COR-L47 (cell line): ENCODE measurements around the gene KLB.

Experiments used
- DNase-seq: peaks from one replicate; lab custom pipeline; 2025; lab: John Stamatoyannopoulos, UW

Gene KLB

DNA sequence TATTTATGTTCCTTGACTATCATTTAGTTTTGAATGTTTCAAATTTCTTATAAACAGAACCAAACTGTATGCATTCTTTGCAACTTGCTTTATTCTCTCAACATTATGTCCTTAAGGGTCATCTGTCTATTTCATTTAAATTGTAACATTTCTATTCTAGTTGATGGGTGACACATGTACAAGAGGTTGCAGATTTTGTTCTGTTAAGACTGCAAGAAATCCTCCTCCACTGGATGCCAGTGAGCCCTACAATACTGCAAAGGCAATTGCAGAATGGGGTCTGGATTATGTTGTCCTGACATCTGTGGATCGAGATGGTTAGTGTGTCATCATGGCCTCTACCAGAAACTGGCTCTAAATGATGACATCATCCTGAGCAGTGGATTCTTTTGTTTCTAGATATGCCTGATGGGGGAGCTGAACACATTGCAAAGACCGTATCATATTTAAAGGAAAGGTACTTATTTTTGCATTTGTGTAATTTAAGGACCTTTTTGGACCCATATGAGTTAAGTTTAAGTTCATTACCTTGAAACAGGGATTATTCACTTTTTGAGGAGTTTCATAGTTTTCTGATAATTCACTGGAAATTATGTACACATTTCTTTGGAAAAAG lies 58.3 kb downstream of the KLB start:
- DNase-seq: no peak

DNA sequence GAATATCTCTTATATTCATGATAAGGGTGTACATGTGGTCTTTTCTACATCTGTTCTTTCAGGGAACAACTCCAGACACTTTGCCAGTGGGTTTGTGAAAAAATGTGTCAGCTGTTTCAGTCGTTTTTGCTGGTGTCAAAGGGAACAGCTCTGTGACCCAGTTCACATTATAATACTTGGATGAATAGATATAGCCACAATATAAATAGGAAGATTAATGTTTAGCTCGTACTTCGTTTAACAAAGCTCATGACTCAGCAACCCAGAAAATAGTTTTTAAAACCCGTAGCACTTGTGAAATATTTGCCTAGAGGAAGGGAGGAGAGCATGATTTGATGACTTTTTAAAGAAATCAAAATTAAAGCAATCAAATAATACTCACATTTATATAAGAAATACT lies 60.0 kb downstream of the KLB start:
- DNase-seq: no peak

DNA sequence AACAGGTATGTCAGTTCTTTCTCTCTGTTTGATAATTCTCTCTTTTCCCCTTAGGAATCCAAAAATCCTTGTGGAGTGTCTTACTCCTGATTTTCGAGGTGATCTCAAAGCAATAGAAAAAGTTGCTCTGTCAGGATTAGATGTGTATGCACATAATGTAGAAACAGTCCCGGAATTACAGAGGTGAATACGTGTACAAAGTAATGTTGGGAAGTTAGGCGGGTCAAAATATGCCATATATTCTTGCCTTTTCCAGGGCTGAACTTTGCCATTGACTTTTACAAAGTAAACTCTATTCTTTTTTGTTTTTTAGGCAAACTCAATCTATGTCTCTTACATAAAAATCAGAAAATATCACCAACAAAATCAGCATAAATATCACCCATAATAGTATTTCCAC lies 60.7 kb downstream of the KLB start:
- DNase-seq: no peak

DNA sequence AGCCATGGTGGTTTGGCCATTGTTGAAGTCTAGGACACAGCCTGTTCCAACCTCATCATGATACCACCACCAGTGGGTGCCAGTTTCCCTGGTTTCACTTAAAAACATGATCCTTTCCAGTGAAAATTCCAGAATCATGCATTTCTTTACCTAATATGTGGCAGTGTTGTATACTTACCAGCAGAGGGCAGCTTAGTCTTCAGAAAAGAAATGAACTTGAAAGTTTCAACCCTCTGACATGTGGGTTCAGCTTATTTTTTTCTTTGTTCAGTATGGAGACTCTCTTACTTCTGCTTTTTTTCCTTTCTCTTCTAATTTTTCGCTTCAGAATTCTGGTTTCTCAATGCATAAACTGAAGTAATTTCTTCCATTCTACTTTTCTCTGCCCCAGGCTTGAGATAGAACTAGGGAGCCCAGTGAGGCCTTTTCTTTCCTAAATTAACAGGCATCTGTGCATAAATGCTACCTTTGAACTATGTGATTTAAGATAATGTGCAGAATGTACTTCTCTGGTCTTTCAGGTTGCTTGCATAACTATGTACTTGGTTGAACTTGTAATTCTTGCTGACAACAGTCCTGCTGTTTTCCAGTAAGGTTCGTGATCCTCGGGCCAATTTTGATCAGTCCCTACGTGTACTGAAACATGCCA lies 62.8 kb downstream of the KLB start:
- peak; percentile 73 for DNase-seq

DNA sequence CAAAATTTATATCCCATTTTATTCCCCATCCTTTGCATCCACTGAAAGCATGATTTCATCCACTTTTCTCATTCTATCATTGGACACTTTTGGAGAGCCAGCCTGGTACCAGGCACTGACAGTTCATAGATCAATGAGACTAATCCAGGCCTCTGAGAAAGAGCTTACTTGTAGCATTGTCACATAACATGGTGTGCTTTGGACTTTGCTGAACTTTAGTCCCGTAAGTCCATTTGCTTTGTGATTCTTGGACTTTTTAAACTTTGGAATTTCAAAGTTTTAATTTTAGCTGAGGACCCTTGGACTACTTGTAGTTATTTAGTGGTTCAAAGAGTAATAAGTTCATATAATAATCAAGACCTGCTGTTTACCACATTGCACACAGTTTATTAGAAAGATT lies 63.7 kb downstream of the KLB start:
- no peak for DNase-seq

DNA sequence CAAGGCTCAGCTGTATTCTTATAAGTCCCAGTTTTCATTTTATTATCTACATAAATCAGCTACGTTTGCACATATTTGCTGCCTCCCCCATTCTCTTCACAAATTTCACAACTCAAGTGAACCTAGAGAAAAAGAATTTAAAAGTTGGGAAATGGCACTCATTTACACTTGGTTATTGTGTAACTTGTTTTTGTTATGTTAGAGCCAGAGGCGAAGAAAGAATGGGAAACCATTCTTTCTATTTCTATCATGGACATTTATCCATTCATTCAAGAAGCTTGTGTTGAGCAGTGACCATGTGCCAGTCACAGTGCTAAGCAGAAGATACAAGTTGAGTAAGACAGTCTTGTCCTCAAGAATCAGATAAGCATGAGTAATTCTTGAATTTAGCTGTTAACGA lies 65.7 kb downstream of the KLB start:
- DNase-seq: no peak

DNA sequence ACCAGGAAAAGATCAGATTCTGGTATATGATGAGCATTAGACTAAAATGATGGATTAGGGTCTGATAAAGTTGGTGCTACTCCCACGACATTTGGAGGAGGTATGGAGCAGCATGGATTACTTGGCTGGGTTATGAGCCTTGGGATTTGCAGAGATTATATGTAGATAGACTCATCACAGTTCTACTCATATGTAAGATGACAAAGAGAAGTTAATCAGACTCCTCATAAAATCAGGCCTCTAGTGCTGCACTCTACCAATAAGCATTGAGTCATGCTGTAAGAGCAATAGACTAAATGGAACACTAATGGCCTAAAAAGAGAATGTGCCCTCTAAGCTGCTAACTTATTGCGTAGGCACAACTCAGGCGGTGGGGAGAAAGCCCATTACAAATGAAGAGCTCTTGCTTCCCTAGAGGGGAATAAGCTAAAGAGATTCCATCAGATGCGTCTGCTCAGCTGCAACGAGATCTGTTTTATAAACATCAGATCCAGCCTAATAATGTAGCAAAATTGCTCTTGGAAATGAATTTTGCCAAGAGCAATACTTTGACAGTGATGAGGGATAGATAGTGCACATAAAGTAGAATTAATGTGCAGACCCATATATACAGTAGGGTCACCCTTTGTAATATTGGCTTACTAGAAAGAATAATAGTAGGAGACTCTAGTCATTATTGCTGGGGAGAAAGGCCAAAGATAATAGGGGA lies 69.6 kb downstream of the KLB start:
- DNase-seq: no peak

DNA sequence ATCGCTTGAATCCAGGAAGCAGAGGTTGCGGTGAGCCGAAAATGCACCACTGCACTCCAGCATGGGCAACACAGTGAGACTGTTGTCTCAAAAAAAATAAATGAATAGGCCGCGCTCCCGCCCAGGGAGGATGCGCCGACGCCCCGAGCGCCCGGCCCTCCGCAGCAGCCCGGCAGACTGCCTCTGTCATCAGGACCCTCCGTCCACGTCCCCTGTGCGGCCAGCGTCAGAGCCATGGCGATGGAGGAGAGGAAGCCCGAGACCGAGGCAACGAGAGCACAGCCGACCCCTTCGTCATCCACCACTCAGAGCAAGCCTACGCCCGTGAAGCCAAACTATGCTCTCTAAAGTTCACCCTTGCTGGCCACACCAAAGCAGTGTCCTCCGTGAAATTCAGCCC lies 73.5 kb downstream of the KLB start:
- DNase-seq: no peak

DNA sequence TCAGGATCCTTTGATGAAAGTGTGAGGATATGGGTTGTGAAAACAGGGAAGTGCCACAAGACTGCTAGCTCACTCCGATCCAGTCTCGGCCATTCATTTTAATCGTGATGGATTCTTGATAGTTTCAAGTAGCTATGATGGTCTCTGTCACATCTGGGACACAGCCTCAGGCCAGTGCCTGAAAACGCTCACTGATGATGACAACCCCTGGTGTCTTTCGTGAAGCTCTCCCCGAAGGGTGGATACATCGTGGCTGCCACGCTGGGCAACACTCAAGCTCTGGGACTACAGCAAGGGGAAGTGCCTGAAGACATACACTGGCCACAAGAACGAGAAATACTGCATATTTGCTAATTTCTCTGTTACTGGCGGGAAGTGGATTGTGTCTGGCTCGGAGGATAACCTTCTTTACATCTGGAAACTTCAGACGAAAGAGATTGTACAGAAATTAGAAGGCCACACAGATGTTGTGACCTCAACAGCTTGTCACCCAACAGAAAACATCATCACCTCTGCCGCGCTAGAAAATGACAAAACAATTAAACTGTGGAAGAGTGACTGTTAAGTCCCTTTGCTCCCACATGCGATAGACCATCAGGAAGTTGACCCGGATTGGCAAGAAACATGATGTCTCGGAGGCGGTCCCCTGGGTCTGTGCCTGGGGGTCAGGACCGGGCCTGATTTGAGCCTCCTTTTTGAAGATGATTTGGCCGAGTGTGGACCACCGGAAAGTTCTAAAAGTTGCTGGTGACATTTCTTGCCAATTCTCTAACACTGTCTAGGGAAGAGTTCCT lies 74.4 kb downstream of the KLB start:
- no peak for DNase-seq

DNA sequence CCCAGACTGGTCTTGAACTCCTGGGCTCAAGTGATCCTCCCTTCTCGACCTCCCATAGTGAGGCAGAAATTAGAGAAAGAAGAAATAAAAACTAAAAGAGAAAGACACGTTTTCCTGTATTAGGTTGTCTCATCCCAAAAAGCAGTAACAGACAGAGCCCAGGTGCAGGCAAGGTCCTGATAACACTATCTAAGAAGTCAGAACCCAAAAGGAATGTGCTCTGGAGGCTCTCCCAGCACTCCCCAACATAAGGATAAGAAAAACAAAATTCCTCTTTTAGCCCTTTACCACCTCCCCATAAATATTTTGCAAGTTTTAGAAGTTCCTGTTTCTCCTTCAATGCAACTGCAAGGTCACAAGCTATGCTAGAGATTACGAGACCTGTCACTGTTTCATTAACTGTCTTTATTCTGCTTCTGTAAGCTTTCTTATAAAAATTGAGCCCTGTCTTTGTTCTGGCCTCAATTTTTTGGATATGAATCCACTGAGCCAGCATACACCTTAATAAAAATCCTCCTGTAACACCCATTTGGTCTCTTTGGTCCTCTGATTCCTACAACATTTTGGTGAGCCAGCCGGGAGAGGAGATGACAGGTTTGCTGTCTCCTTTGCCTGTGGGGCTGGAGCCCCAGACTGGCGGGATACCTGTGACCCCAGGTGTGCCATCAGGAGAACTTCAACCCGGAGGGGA lies 78.0 kb downstream of the KLB start:
- no peak for DNase-seq

DNA sequence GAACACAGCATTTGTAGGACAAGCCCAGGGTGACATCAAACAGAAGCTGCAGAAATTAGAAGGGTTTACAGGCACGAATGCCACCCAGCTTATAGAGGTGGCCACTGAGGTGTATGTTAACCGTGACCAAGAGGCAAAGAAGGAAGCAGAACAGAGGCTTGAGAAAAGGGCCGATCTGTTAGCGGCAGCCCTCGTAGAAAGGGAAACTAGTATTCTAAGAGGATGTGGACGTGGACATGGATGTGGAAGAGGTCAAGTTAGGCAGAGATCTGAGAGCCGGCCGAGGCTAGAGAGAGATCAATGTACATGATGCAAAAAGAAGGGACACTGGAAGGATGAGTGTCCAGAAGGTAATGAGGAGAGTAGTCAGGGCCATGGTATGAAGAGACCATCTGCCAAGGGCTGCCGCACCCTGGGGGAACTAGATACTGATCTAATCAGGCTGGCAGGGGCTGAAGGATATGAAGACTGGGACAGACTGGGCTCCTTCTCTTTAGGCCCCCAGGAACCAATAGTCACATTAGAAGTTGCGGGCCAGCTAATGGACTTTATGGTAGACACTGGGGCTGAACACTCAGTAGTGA lies 79.6 kb downstream of the KLB start:
- DNase-seq: no peak

DNA sequence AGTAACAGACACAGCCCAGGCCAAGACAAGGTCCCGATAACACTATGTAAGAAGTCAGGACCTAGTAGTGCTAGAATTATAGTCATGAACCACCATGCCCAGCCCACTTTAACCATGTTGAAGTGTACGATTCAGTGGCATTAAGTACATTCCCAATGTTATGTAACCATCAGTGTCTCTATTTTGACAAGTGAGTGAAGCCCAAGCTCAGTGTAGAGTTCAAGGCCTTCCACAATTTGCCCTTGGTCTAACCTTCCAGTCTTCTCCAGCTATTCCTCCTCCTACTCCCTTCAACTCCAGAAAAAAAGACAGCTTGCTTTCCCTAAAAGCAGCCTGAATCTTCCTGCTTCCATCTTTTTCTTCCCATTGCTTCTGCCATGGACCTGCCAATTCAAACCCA lies 83.6 kb downstream of the KLB start:
- DNase-seq: no peak

DNA sequence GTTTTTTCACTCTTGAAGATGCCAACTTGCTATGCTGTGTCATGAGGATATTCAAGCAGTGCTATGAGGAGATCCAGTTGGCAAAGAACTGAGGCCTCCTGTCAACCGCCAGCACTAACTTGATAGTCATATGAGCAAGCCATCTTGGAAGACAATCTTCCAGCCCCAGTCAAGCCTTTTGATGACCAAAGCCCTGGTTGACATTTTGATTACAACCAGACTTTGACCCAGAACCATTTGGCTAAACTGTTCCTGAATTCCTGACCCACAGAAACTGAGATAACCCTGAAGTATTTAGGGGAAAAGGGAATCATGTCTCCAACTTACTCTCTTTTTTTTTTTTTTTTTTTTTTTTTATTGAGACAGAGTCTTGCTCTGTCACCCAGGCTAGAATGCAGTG lies 87.6 kb downstream of the KLB start:
- no peak for DNase-seq

DNA sequence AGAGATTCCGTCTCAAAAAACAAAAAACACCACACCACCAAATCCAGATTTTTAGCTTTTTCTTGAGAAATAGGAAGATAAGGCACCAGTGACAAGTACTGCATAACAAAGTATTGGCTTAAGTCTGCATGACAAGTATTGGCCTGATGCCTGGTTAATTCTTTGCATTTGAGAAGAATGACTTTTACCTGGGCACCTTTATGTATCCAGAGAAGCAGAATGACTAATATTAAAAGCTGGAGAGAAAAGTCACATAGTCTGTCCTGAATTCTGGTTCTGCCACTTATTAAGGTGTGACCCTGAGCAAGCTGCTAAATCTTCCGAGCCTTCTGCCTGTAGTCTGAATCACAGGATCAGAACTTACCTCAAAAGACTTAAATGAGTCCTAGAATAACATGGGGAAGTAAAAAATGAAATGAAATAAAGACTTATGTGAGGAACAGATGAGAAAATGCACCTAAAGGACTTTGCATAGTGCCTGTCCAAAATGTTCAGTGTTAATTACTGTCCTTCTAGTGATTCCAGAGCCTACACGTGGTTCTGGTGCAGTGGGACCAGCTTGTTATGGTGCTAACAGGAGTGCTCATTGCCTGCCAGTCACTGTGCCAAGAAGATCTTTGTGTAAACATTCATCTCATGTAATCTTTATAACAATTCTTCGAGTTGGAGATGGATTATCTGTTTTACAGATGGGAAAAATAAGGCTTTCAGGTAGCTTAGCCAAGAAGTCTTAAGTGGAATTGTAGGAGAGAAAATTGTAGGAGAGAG lies 88.9 kb downstream of the KLB start:
- no peak for DNase-seq

DNA sequence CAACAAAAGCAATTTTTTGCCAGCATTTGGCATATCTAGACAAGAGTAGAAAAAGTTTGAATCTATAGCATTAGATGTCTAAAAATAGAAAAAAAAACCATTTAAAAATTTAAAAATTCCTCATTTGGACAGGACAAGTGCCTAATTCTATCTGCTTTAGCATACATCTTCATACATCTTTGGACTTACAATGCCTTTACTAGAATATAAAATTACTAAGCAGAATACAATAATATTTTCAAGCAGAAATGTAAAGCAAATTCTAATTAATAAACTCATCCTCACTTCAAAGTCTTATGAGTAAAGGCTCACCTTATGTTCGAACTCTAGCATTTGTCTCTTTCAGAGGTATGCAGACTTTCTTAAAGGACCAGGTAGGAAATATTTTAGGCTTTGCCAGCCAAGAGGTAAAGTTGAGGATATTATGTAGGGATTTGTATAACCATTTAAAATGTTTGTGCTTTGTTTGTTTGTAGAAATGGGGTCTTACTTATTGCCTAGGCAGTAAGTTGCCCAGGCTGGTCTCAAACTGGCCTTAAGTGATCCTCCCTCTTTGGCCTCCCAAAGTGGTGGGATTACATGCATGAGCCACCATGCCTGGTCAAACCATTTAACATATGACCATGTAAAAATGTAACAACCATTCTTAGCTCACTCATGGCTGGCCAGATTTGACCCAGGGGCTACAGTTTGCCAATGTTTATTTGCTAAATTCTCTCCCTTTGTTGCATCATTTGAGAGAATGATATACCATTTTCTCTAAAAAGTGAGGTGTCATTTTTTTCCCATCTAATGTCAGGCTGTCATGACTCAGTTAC lies 91.4 kb downstream of the KLB start:
- DNase-seq: no peak

DNA sequence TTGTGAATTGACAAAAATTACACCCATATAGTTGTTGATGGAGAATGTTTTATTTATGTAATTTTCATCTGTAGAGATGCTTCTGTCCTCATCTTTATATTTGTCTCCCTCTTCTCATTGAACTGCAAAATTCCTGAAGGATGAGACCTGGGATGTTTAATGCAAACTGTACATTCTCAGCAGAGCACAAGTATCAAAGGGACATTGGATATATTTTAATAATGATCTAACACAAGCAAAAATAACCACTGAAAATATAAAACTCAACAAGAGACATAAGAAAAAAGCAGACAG lies 91.9 kb downstream of the KLB start:
- no peak for DNase-seq
